HEK293 (cell line): ENCODE data around the gene BPHL.
A peak's percentile ranks its signal among the peaks of the same experiment; 100 is the strongest.
"Not testable (repeated sequence)": the region's sequence is repeated elsewhere in the genome, so short reads cannot be mapped to it uniquely, and the experiment has no call there.

ENCODE experiments used
- CTCF ChIA-PET: fragments of 350-600 bp; formaldehyde crosslinking; extraction: SDS; loops from one replicate; lab custom pipeline; 2021; ENCODE audit warnings: antibody characterized with exemption; lab: Yijun Ruan, JAX
- POLR2A ChIA-PET: fragments of 300-600 bp; formaldehyde crosslinking; extraction: SDS; loops from one replicate; lab custom pipeline; 2020; ENCODE audit warnings: antibody characterized with exemption, inconsistent platforms; lab: Yijun Ruan, JAX
- H3K27ac ChIP-seq: fragments of 200-500 bp; sonication (Bioruptor generic); 2 replicates; pipeline ENCODE4 v1.5.1; 2014; ENCODE audit warnings: low read depth, low read length, control low read depth, inconsistent platforms; ENCODE audit errors: extremely low read depth
- H3K36me3 ChIP-seq, 2 experiments: fragments of 200-500 bp in 1 of 2; sonication (Bioruptor generic) in 1 of 2; 1 replicate in 1 of 2; 2 replicates in 1 of 2; pipeline ENCODE4 v1.5.1; 2014 to 2017; ENCODE audit warnings: inconsistent platforms in 2 of 2, low read length in 2 of 2; ENCODE audit not compliant: control insufficient read depth in 2 of 2, insufficient read depth in 1 of 2
- H3K4me1 ChIP-seq: fragments of 200-500 bp; sonication (Bioruptor generic); 2 replicates; pipeline ENCODE4 v1.5.1; 2014; ENCODE audit warnings: mild to moderate bottlenecking, low read length, inconsistent platforms; ENCODE audit not compliant: control insufficient read depth, insufficient read depth
- H3K4me3 ChIP-seq: 2 replicates; pipeline ENCODE4 v1.5.1; 2011; ENCODE audit warnings: low read depth, mild to moderate bottlenecking, control low read depth, low read length, moderate library complexity
- H3K9me3 ChIP-seq: fragments of 200-500 bp; sonication (Bioruptor generic); 2 replicates; pipeline ENCODE4 v1.5.1; 2014; ENCODE audit warnings: low read depth, low read length, inconsistent platforms; ENCODE audit not compliant: control insufficient read depth, insufficient read depth
- BCL11B ChIP-seq: fragments of 450-650 bp; formaldehyde crosslinking; IDR thresholded peaks from 2 replicates; pipeline ENCODE4 v1.5.1; 2016; ENCODE audit warnings: low read depth, missing biosample characterization, missing genetic modification characterization
- GLI2 ChIP-seq: fragments of 450-650 bp; formaldehyde crosslinking; IDR thresholded peaks from 2 replicates; pipeline ENCODE4; 2017; ENCODE audit warnings: missing biosample characterization, missing genetic modification characterization, low read depth, borderline replicate concordance
- GLIS2 ChIP-seq: fragments of 450-650 bp; formaldehyde crosslinking; IDR thresholded peaks from 2 replicates; pipeline ENCODE4 v1.5.1; 2016; ENCODE audit warnings: missing biosample characterization, missing genetic modification characterization
- HOXC10 ChIP-seq: sonication (generic); formaldehyde crosslinking; IDR thresholded peaks from 2 replicates; pipeline ENCODE4 v1.8.1; 2023; ENCODE audit warnings: mild to moderate bottlenecking, missing genetic modification reagents
- KLF16 ChIP-seq: fragments of 450-650 bp; formaldehyde crosslinking; IDR thresholded peaks from 2 replicates; pipeline ENCODE4 v1.5.1; 2017; ENCODE audit warnings: missing biosample characterization, missing genetic modification characterization
- KLF7 ChIP-seq: fragments of 450-650 bp; formaldehyde crosslinking; IDR thresholded peaks from 2 replicates; pipeline ENCODE4 v1.5.1; 2016; ENCODE audit warnings: missing biosample characterization, missing genetic modification characterization, borderline replicate concordance
- KLF9 ChIP-seq: fragments of 450-650 bp; formaldehyde crosslinking; IDR thresholded peaks from 2 replicates; pipeline ENCODE4 v1.5.1; 2016; ENCODE audit warnings: missing biosample characterization, missing genetic modification characterization, low read depth
- OVOL3 ChIP-seq: fragments of 450-650 bp; formaldehyde crosslinking; IDR thresholded peaks from 2 replicates; pipeline ENCODE4 v1.5.1; 2016; ENCODE audit warnings: missing biosample characterization, missing genetic modification characterization
- TRIM28 ChIP-seq: IDR thresholded peaks from 2 replicates; pipeline ENCODE4 v1.6.1; 2011; ENCODE audit warnings: low read length, control low read depth, borderline replicate concordance
- ZFP37 ChIP-seq: fragments of 450-650 bp; formaldehyde crosslinking; IDR thresholded peaks from 2 replicates; pipeline ENCODE4 v1.5.1; 2016; ENCODE audit warnings: missing biosample characterization, missing genetic modification characterization
- ZNF114 ChIP-seq: fragments of 450-650 bp; formaldehyde crosslinking; IDR thresholded peaks from 2 replicates; pipeline ENCODE4 v1.5.0; 2017; ENCODE audit warnings: missing biosample characterization, missing genetic modification characterization
- ZNF146 ChIP-seq: fragments of 450-650 bp; formaldehyde crosslinking; IDR thresholded peaks from 2 replicates; pipeline ENCODE4 v1.5.1; 2016; ENCODE audit warnings: missing biosample characterization, missing genetic modification characterization
- ZNF292 ChIP-seq: fragments of 450-650 bp; formaldehyde crosslinking; IDR thresholded peaks from 2 replicates; pipeline ENCODE4 v1.5.1; 2016; ENCODE audit warnings: low read depth, missing biosample characterization, missing genetic modification characterization, borderline replicate concordance
- ZNF354C ChIP-seq: fragments of 450-650 bp; formaldehyde crosslinking; IDR thresholded peaks from 2 replicates; pipeline ENCODE4 v1.5.1; 2016; ENCODE audit warnings: missing biosample characterization, missing genetic modification characterization, low read depth, borderline replicate concordance
- ZNF394 ChIP-seq: fragments of 450-650 bp; formaldehyde crosslinking; IDR thresholded peaks from 2 replicates; pipeline ENCODE4 v1.5.1; 2016; ENCODE audit warnings: missing biosample characterization, missing genetic modification characterization, mild to moderate bottlenecking, moderate library complexity, borderline replicate concordance
- ZNF555 ChIP-seq: fragments of 450-650 bp; formaldehyde crosslinking; conservative IDR thresholded peaks from 2 replicates; pipeline ENCODE4 v1.5.1; 2017; ENCODE audit warnings: missing biosample characterization, mild to moderate bottlenecking, missing genetic modification characterization, inconsistent platforms
- ZNF580 ChIP-seq: fragments of 450-650 bp; formaldehyde crosslinking; IDR thresholded peaks from 2 replicates; pipeline ENCODE4 v1.5.1; 2016; ENCODE audit warnings: missing biosample characterization, missing genetic modification characterization
- ZNF610 ChIP-seq: fragments of 450-650 bp; formaldehyde crosslinking; IDR thresholded peaks from 2 replicates; pipeline ENCODE4 v1.5.1; 2016; ENCODE audit warnings: missing biosample characterization, missing genetic modification characterization, borderline replicate concordance
- ZNF629 ChIP-seq: fragments of 450-650 bp; formaldehyde crosslinking; IDR thresholded peaks from 2 replicates; pipeline ENCODE4 v1.5.1; 2017; ENCODE audit warnings: missing biosample characterization, missing genetic modification characterization
- ZNF664 ChIP-seq: fragments of 450-650 bp; formaldehyde crosslinking; IDR thresholded peaks from 2 replicates; pipeline ENCODE4 v1.5.1; 2016; ENCODE audit warnings: missing biosample characterization, missing genetic modification characterization
- ZNF768 ChIP-seq: fragments of 450-650 bp; formaldehyde crosslinking; IDR thresholded peaks from 2 replicates; pipeline ENCODE4 v1.5.1; 2018; ENCODE audit warnings: missing biosample characterization, mild to moderate bottlenecking, missing genetic modification characterization
- ZNF792 ChIP-seq: fragments of 450-650 bp; formaldehyde crosslinking; IDR thresholded peaks from 2 replicates; pipeline ENCODE4 v1.5.1; 2016; ENCODE audit warnings: missing biosample characterization, missing genetic modification characterization
- ZXDB ChIP-seq: fragments of 450-650 bp; formaldehyde crosslinking; IDR thresholded peaks from 2 replicates; pipeline ENCODE4 v1.5.1; 2016; ENCODE audit warnings: missing biosample characterization, missing genetic modification characterization
- TF ChIP-seq, protein P1 (sequence below): fragments of 450-650 bp; formaldehyde crosslinking; IDR thresholded peaks from 2 replicates; pipeline ENCODE4 v1.5.1; 2016; ENCODE audit warnings: missing biosample characterization, missing genetic modification characterization
- TF ChIP-seq, protein P2 (sequence below): fragments of 450-650 bp; formaldehyde crosslinking; IDR thresholded peaks from 2 replicates; pipeline ENCODE4; 2016; ENCODE audit warnings: missing biosample characterization, missing genetic modification characterization
- TF ChIP-seq, protein P3 (sequence below): fragments of 450-650 bp; formaldehyde crosslinking; IDR thresholded peaks from 2 replicates; pipeline ENCODE4 v1.5.1; 2016; ENCODE audit warnings: missing biosample characterization, missing genetic modification characterization

Gene BPHL

DNA sequence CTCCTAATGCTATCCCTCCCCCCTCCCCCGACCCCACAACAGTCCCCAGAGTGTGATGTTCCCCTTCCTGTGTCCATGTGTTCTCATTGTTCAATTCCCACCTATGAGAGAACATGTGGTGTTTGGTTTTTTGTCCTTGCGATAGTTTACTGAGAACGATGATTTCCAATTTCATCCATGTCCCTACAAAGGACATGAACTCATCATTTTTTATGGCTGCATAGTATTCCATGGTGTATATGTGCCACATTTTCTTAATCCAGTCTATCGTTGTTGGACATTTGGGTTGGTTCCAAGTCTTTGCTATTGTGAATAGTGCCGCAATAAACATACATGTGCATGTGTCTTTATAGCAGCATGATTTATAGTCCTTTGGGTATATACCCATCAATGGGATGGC lies 79.2 kb downstream of the BPHL start:
- H3K4me1 ChIP-seq, H3K4me3 ChIP-seq, POLR2A ChIA-PET, H3K36me3 ChIP-seq, H3K27ac ChIP-seq, H3K9me3 ChIP-seq, CTCF ChIA-PET: not testable (repeated sequence)
- 0 out of 2 replicates have a peak, but pooled peaks have one; percentile 15 for TF ChIP-seq ZNF580
- TF ChIP-seq ZNF146 (tag by site-specific recombination), result peak; percentile 80

GRCh38 chr6:3199382-3199781 lies 80.9 kb downstream of the BPHL start:
- CTCF ChIA-PET, result interaction anchor here (0.9 to 1.2 kb wide), 3 partner anchors 10 to 52 kb away, joined by 3 to 4 read pairs (median 4); no protein-coding TSS in a partner anchor
- no peak for TF ChIP-seq ZNF664 (tag by site-specific recombination)
- no peak for TF ChIP-seq TRIM28
- TF ChIP-seq ZNF354C (tag by site-specific recombination), result no peak
- no peak for TF ChIP-seq HOXC10 (CRISPR knock-in tag)
- no peak for TF ChIP-seq ZNF292 (tag by site-specific recombination)
- TF ChIP-seq KLF16 (tag by site-specific recombination), result no peak
- no peak for TF ChIP-seq ZNF629
- TF ChIP-seq, protein P1, sequence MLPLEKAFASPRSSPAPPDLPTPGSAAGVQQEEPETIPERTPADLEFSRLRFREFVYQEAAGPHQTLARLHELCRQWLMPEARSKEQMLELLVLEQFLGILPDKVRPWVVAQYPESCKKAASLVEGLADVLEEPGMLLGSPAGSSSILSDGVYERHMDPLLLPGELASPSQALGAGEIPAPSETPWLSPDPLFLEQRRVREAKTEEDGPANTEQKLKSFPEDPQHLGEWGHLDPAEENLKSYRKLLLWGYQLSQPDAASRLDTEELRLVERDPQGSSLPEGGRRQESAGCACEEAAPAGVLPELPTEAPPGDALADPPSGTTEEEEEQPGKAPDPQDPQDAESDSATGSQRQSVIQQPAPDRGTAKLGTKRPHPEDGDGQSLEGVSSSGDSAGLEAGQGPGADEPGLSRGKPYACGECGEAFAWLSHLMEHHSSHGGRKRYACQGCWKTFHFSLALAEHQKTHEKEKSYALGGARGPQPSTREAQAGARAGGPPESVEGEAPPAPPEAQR (tag by site-specific recombination), result no peak
- no peak for TF ChIP-seq KLF7 (tag by site-specific recombination)
- no peak for TF ChIP-seq ZXDB (tag by site-specific recombination)
- TF ChIP-seq BCL11B (tag by site-specific recombination), result no peak

DNA sequence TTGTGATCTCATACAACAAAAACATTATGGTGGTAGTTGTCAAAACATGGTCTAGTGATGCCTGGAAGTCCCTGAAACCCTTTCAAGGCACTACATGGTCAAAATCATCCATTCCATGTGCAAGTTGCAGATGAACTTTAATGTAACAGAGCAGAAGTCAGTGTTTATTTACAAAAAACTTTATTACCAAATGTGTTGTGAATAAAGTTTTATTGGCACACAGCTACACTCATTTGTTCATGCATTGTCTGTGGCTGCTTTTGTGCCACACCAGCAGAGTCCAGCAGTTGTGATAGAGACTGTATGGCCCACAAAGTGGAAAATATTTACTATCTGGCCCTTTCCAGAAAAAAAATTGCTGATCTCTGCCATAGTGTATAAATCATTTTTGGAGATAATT lies 82.2 kb downstream of the BPHL start:
- ChIA-PET CTCF (interaction anchor here (0.6 to 1.2 kb wide), 3 partner anchors 8 to 1026 kb away, joined by 3 to 4 read pairs (median 3); no protein-coding TSS in a partner anchor), POLR2A (interaction anchor here (1.0 to 1.4 kb wide), 2 partner anchors 9 to 38 kb away, joined by 3 read pairs; no protein-coding TSS in a partner anchor)
- H3K9me3 ChIP-seq, result no peaks in the 10 kb centered on the region
- no peak for TF ChIP-seq ZNF394 (tag by site-specific recombination)
- TF ChIP-seq ZNF792 (tag by site-specific recombination), result no peak
- TF ChIP-seq, protein P2, sequence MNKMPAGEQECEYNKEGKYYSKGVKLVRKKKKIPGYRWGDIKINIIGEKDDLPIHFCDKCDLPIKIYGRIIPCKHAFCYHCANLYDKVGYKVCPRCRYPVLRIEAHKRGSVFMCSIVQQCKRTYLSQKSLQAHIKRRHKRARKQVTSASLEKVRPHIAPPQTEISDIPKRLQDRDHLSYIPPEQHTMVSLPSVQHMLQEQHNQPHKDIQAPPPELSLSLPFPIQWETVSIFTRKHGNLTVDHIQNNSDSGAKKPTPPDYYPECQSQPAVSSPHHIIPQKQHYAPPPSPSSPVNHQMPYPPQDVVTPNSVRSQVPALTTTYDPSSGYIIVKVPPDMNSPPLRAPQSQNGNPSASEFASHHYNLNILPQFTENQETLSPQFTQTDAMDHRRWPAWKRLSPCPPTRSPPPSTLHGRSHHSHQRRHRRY (tag by site-specific recombination), result no peak
- TF ChIP-seq ZFP37 (tag by site-specific recombination), result no peak
- TF ChIP-seq, protein P1 (tag by site-specific recombination), result no peak
- no peak for TF ChIP-seq ZNF610 (tag by site-specific recombination)
- TF ChIP-seq, protein P3, sequence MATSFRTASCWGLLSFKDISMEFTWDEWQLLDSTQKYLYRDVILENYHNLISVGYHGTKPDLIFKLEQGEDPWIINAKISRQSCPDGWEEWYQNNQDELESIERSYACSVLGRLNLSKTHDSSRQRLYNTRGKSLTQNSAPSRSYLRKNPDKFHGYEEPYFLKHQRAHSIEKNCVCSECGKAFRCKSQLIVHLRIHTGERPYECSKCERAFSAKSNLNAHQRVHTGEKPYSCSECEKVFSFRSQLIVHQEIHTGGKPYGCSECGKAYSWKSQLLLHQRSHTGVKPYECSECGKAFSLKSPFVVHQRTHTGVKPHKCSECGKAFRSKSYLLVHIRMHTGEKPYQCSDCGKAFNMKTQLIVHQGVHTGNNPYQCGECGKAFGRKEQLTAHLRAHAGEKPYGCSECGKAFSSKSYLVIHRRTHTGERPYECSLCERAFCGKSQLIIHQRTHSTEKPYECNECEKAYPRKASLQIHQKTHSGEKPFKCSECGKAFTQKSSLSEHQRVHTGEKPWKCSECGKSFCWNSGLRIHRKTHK, result no peak
- no peak for TF ChIP-seq OVOL3
- TF ChIP-seq GLI2 (tag by site-specific recombination), result no peak
- TF ChIP-seq ZNF768 (tag by site-specific recombination), result no peak
- TF ChIP-seq ZNF114 (tag by site-specific recombination), result no peak
- no peak for TF ChIP-seq ZNF555 (tag by site-specific recombination)
- no peak for TF ChIP-seq KLF9 (tag by site-specific recombination)
- TF ChIP-seq GLIS2 (tag by site-specific recombination), result no peak
- no peaks in the 10 kb centered on the region for H3K36me3 ChIP-seq
- H3K4me3 ChIP-seq, result no peak overlapping the region
- no peak overlapping the region for H3K27ac ChIP-seq
- no peaks in the 10 kb centered on the region for H3K4me1 ChIP-seq

More at GRCh38 chr6:3199382-3199781, 80.9 kb downstream of the BPHL start:
- H3K9me3 ChIP-seq, result no peaks in the 10 kb centered on the region
- no peak overlapping the region for H3K27ac ChIP-seq
- POLR2A ChIA-PET, result no interaction called here
- H3K4me1 ChIP-seq, result no peaks in the 10 kb centered on the region
- no peak overlapping the region for H3K4me3 ChIP-seq
- no peaks in the 10 kb centered on the region for H3K36me3 ChIP-seq
